Measurements from ENCODE around the gene SLC12A8. TPM values are rescaled to one million over a fixed set of nuclear protein-coding genes. Genes with fewer than 3 reads are reported as not detected.

Gene SLC12A8
- total RNA-seq, 1 donor, result 13.4 TPM

GRCh38 chr3:125051715-125052581 is 160.6 kb downstream of the SLC12A8 start:
- no peak for TF ChIP-seq CTCF (IDR thresholded peaks at IDR 0.05; ENCODE audit: insufficient read depth, low read length)
- peak overlapping the region; percentile 96 for H3K4me3 ChIP-seq (ENCODE audit: low read depth, low read length)
- DNase-seq (ENCODE audit: low read depth), result peak; percentile 93

GRCh38 chr3:125051205-125051604 is 161.3 kb downstream of the SLC12A8 start:
- peak overlapping the region; percentile 96 for H3K4me3 ChIP-seq (ENCODE audit: low read depth, low read length)
- no peak for TF ChIP-seq CTCF (IDR thresholded peaks at IDR 0.05; ENCODE audit: insufficient read depth, low read length)
- DNase-seq (ENCODE audit: low read depth), result no peak

- no peak for DNase-seq (ENCODE audit: low read depth)
Measured at GRCh38 chr3:125050488-125051090, 162.0 kb downstream of the SLC12A8 start.

GRCh38 chr3:125048282-125048681 is 164.3 kb downstream of the SLC12A8 start:
- H3K4me3 ChIP-seq (ENCODE audit: low read depth, low read length), result peak overlapping the region; percentile 31
- TF ChIP-seq CTCF (IDR thresholded peaks at IDR 0.05; ENCODE audit: insufficient read depth, low read length), result no peak
- DNase-seq (ENCODE audit: low read depth), result peak; percentile 44

More at GRCh38 chr3:125050488-125051090, 162.0 kb downstream of the SLC12A8 start:
- TF ChIP-seq CTCF (IDR thresholded peaks at IDR 0.05; ENCODE audit: insufficient read depth, low read length), result no peak
- H3K4me3 ChIP-seq (ENCODE audit: low read depth, low read length), result peak overlapping the region; percentile 96

- peak overlapping the region; percentile 37 for H3K4me3 ChIP-seq (ENCODE audit: low read depth, low read length)
- TF ChIP-seq CTCF (IDR thresholded peaks at IDR 0.05; ENCODE audit: insufficient read depth, low read length), result peak; percentile 54
- DNase-seq (ENCODE audit: low read depth), result peak; percentile 73
Measured at GRCh38 chr3:125045965-125046364, 166.6 kb downstream of the SLC12A8 start.

- peak overlapping the region; percentile 37 for H3K4me3 ChIP-seq (ENCODE audit: low read depth, low read length)
- DNase-seq (ENCODE audit: low read depth), result peak; percentile 78
- no peak for TF ChIP-seq CTCF (IDR thresholded peaks at IDR 0.05; ENCODE audit: insufficient read depth, low read length)
Measured at GRCh38 chr3:125045194-125045593, 167.4 kb downstream of the SLC12A8 start.

All from fibroblast of the aortic adventitia (primary cell).